VCaP (cell line): Measurements from ENCODE around the gene IL17C.

Experiments used
- H3K27ac ChIP-seq: fragments of 450-650 bp; 2 replicates; pipeline ENCODE4 v1.5.1; 2017
- TF ChIP-seq, protein P1 (sequence below): fragments of 450-650 bp; conservative IDR thresholded peaks from 2 replicates; pipeline ENCODE4 v1.5.1; 2017; ENCODE audit warnings: mild to moderate bottlenecking, moderate library complexity

Gene IL17C

DNA sequence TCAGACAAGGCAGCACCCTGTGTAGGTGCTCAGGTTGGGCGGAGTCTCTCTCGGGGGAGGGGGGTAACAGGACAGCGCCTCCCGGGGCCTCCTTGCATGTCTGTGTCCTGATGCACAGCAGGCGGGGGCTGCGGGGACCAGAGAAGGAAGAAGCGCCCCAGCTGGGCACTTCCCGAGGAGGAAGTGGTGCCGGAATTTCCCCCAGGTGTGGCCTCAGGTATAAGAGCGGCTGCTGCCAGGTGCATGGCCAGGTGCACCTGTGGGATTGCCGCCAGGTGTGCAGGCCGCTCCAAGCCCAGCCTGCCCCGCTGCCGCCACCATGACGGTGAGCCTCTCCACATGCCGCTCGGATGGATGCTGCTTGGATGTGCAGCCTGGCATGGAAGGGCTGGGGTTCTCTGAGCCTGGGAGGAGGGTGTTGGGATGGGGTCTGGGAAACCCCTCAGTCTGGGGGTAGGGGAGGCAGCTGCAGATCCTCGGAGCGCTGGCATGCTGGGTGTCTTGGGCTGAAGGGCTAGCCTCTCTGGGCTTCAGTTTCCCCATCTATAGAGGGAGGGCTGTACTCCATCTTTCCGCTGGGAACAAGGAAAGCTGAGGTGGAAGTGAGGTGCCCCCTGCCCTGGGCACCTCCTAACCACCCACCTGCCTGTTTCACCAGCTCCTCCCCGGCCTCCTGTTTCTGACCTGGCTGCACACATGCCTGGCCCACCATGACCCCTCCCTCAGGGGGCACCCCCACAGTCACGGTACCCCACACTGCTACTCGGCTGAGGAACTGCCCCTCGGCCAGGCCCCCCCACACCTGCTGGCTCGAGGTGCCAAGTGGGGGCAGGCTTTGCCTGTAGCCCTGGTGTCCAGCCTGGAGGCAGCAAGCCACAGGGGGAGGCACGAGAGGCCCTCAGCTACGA lies at the start of gene IL17C:
TSS of gene IL17C (plus strand) at position 250 of the 908 bp plus-strand sequence. CDS start at position 320, 70 bp downstream.
- TF ChIP-seq, protein P1, sequence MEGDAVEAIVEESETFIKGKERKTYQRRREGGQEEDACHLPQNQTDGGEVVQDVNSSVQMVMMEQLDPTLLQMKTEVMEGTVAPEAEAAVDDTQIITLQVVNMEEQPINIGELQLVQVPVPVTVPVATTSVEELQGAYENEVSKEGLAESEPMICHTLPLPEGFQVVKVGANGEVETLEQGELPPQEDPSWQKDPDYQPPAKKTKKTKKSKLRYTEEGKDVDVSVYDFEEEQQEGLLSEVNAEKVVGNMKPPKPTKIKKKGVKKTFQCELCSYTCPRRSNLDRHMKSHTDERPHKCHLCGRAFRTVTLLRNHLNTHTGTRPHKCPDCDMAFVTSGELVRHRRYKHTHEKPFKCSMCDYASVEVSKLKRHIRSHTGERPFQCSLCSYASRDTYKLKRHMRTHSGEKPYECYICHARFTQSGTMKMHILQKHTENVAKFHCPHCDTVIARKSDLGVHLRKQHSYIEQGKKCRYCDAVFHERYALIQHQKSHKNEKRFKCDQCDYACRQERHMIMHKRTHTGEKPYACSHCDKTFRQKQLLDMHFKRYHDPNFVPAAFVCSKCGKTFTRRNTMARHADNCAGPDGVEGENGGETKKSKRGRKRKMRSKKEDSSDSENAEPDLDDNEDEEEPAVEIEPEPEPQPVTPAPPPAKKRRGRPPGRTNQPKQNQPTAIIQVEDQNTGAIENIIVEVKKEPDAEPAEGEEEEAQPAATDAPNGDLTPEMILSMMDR = no peak
- H3K27ac ChIP-seq = no peak within 1 kb of the TSS

DNA sequence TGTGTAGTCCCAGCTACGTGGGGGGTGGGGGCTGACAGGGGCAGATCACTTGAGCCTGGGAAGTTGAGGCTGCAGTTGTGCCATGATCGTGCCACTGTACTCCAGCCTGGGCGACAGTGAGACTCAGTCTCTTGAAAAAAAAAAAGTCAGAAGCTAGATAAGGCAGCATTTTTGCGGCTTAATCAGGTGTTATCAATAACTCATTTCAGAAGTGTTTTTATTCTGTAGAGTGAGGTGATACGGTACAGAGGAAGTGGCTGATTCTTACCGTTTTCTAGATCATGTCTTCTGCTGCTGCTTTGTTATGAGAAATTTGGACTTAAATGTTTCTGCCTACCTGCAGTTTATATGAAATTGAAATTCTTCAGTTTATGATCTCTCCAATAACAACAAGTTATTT lies 49.6 kb upstream of the IL17C start:
- TF ChIP-seq, protein P1 = no peak
- H3K27ac ChIP-seq = no peak overlapping the region

DNA sequence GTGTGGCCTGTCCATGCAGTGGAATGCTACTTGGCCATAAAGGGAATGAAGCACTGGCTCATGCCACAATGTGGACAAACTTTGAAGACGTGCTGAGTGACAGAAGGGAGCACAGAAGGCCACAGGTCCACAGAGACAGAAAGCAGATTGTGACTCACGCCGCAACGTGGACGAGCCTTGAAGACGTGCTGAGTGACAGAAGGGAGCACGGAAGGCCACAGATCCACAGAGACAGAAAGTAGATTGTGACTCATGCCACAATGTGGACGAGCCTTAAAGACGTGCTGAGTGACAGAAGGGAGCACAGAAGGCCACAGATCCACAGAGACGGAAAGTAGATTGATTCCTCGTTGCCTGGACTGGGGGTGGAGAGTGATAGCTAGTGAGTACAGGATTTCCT lies 48.9 kb upstream of the IL17C start:
- TF ChIP-seq, protein P1 = no peak
- no peak overlapping the region for H3K27ac ChIP-seq

- TF ChIP-seq, protein P1 = no peak
- no peak overlapping the region for H3K27ac ChIP-seq
Observed at GRCh38 chr16:88591577-88592021, 46.8 kb upstream of the IL17C start.

DNA sequence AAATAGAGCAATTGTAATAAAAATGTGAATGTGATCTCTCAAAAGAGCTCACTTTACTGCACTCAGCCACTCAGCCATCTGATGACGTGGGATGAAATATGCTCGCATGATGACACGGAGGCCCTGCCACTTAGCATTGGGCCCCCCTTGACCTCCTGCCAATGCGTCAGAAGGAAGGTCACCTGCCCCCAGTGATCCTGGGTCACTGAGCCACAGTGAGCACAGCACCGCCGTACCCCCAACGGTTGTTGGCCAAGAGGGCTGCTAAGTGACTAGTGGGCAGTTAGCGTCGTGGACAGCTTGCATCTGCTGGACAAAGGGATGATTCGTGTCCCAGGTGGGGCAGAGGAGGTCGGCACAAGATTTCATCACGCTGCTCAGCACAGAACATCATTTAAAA lies 45.3 kb upstream of the IL17C start:
- TF ChIP-seq, protein P1 = no peak
- H3K27ac ChIP-seq = no peak overlapping the region

DNA sequence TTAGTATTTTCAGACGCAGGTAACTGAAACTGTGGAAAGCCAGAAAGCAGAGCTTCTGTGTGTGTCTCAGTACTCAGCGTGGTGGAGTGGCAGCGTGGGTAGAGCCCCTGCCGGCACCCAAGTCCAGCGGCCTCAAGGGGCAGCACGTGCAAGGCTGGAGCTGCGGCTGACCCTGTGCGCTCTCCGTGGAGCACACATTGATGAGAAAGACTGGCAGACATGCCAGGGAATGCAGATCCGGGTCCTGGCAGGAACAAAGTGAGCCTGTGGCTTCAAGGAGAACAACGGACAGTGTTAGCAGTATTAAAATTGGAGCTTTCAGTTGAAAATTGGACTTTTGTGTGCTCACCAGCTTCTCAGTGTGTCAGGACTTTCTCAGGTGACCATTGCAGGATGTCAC lies 44.9 kb upstream of the IL17C start:
- H3K27ac ChIP-seq = no peak overlapping the region
- TF ChIP-seq, protein P1 = no peak

GRCh38 chr16:88593910-88594309 lies 44.5 kb upstream of the IL17C start:
- TF ChIP-seq, protein P1 = no peak
- no peak overlapping the region for H3K27ac ChIP-seq
